Measurements from ENCODE around the gene EDAR.

The EDAR gene

DNA sequence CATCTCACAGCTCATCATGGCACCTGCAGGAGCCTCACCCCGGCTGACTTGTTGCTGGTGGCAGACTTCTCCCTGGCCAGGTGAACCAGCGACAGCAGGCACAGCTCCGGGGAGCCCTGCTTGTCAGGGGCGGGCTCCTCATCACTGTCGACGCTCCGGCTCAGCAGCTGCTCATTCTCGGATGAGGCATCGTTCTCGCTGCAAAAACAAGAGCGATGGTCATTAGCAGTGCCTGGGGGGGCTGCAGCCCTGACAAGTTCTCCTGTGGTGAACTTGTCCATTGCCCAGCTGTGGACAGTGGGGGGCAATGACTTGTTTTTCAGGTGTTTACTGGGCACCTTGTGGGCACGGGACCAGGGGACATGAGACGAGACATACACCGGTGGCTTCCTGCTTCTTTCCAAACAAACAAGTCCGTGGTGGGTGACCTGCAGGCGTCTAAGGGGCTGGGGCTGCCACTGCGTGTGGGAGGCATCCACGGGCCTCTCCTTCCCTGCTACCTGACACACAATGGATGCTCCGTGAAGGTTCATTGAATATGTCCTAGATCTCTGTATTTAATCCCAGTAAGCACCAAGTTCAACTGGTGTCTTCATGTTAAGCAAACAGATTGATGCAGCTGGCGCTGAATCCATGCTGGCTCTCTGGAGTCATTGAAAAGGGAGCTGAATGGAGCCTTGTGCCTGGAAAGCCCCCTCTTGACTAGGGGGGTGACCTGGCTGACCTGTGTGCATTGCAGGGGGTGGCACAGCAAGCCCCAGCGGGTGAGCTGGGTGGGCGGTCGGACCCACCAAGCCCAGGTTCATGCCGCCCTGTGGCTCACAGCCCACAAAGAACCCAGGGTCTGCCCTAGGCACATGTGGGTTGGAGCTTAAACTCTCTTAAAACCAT is 81.0 kb downstream of the EDAR start:
- Histone ChIP-seq H3K36me3 (ENCODE audit: control insufficient read depth, insufficient read depth, low read length) (no peaks in the 10 kb centered on the region), H3K4me1 (no peaks in the 10 kb centered on the region), H3K27me3 (ENCODE audit: control insufficient read depth, insufficient read depth, low read length) (no peaks in the 10 kb centered on the region), H3K79me2 (no peaks in the 10 kb centered on the region), H3K9me3 (ENCODE audit: control insufficient read depth, low read length) (no peaks in the 10 kb centered on the region), H3K4me2 (ENCODE audit: low read length) (no peak overlapping the region), H3K27ac (no peak overlapping the region), H3K4me3 (ENCODE audit: low read depth, low read length) (no peak overlapping the region), H3K9ac (no peak overlapping the region), H2AFZ (no peak overlapping the region)
- TF ChIP-seq, protein P1, sequence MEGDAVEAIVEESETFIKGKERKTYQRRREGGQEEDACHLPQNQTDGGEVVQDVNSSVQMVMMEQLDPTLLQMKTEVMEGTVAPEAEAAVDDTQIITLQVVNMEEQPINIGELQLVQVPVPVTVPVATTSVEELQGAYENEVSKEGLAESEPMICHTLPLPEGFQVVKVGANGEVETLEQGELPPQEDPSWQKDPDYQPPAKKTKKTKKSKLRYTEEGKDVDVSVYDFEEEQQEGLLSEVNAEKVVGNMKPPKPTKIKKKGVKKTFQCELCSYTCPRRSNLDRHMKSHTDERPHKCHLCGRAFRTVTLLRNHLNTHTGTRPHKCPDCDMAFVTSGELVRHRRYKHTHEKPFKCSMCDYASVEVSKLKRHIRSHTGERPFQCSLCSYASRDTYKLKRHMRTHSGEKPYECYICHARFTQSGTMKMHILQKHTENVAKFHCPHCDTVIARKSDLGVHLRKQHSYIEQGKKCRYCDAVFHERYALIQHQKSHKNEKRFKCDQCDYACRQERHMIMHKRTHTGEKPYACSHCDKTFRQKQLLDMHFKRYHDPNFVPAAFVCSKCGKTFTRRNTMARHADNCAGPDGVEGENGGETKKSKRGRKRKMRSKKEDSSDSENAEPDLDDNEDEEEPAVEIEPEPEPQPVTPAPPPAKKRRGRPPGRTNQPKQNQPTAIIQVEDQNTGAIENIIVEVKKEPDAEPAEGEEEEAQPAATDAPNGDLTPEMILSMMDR (IDR thresholded peaks at IDR 0.05): no peak

DNA sequence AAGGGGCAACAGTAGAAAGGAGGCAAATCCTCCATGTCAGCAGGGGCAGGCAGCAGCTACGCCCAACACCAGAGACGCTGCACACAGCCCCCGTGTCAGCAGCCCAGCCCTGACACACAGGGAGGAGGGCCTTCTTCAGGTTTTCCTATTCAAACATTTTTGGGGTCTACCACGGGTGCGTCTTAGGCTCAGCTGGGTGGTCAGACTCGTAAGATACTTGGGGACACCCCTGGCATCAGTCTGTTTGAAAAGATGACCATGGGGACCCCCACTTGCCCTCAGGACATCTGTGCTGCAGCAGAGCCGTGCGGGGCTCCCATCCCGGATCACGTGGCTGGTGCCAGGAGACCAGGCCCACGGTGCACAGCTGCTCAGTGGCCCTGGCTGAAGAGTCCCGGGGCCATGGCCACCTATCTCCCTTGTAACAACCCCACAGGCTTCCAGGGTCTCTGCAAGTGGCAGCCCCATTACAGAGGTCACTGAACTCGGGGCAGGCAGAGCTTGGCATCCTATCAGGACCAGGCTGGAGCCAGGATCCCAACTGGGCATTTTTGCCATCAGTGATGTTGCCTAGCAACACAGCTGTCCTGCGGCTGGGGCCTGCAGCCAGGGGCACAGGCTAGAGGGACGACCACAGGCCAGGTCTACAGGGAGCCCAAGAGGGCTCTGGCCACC is 82.5 kb downstream of the EDAR start:
- Histone ChIP-seq H3K9ac (no peak overlapping the region), H3K79me2 (no peaks in the 10 kb centered on the region), H3K27me3 (ENCODE audit: control insufficient read depth, insufficient read depth, low read length) (no peaks in the 10 kb centered on the region), H3K36me3 (ENCODE audit: control insufficient read depth, insufficient read depth, low read length) (no peaks in the 10 kb centered on the region), H3K4me1 (no peaks in the 10 kb centered on the region), H3K27ac (no peak overlapping the region), H3K4me3 (ENCODE audit: low read depth, low read length) (no peak overlapping the region), H2AFZ (no peak overlapping the region), H3K4me2 (ENCODE audit: low read length) (no peak overlapping the region), H3K9me3 (ENCODE audit: control insufficient read depth, low read length) (no peaks in the 10 kb centered on the region)
- TF ChIP-seq, protein P1 (IDR thresholded peaks at IDR 0.05): no peak

DNA sequence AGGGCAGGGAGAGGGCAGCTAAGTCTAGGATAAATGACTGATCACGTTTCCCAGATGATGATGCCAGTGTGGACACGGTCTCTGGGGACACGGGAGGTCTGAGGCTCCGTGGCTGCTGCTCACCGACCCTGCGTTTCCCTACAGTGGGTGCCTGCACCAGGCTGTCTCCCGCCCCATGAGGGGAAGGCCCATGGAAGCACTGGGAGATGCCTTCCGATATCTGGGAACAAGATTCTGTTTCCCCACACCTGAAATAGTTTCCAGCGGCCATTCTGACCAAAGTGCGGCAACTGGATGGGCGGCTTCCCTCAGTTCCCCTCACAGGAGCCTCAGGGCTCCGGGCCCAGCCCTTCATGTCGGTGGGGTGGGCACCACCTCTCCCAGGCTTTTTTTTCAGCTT is 83.1 kb downstream of the EDAR start:
- Histone ChIP-seq H3K36me3 (ENCODE audit: control insufficient read depth, insufficient read depth, low read length) (no peaks in the 10 kb centered on the region), H3K27ac (no peak overlapping the region), H3K9ac (no peak overlapping the region), H3K79me2 (no peaks in the 10 kb centered on the region), H3K27me3 (ENCODE audit: control insufficient read depth, insufficient read depth, low read length) (no peaks in the 10 kb centered on the region), H3K9me3 (ENCODE audit: control insufficient read depth, low read length) (no peaks in the 10 kb centered on the region), H3K4me1 (no peaks in the 10 kb centered on the region), H3K4me2 (ENCODE audit: low read length) (no peak overlapping the region), H2AFZ (no peak overlapping the region), H3K4me3 (ENCODE audit: low read depth, low read length) (no peak overlapping the region)
- TF ChIP-seq, protein P1 (IDR thresholded peaks at IDR 0.05): no peak

DNA sequence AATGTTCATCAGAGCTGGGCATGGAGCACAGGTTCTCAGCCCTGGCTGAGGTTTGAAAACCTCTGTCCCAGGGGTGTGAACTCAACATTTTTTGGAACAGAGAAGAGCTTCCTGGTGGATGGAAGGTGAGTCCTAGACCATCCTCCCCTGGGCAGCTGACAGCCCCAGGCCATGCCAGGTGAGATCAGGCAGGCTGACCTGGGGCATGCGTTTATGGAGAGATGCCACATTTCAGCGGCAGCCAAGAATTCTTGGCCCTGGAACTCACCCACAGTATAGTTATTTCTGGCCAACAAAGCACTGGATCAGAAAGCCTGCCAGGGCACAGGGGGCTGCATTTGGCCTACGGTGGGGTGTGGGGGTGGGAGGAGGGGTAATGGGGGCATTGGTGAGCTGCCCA is 83.8 kb downstream of the EDAR start:
- H3K36me3 ChIP-seq (ENCODE audit: control insufficient read depth, insufficient read depth, low read length): no peaks in the 10 kb centered on the region
- TF ChIP-seq, protein P1 (IDR thresholded peaks at IDR 0.05): no peak
- H3K4me2 ChIP-seq (ENCODE audit: low read length): no peak overlapping the region

More for the DNA sequence above, 83.8 kb downstream of the EDAR start:
- Histone ChIP-seq H2AFZ (no peak overlapping the region), H3K9me3 (ENCODE audit: control insufficient read depth, low read length) (no peaks in the 10 kb centered on the region), H3K4me3 (ENCODE audit: low read depth, low read length) (no peak overlapping the region), H3K27ac (no peak overlapping the region), H3K9ac (no peak overlapping the region), H3K27me3 (ENCODE audit: control insufficient read depth, insufficient read depth, low read length) (no peaks in the 10 kb centered on the region), H3K79me2 (no peaks in the 10 kb centered on the region), H3K4me1 (no peaks in the 10 kb centered on the region)

All from parathyroid adenoma (tissue), 2 donors.